ENCODE data around the gene SNRPA. TPM values are rescaled to one million over a fixed set of nuclear protein-coding genes. Genes with fewer than 3 reads are reported as not detected.
A peak's percentile ranks its signal among the peaks of the same experiment; 100 is the strongest.

The SNRPA gene
- total RNA-seq, 2 donors from 2014 or later: 40.4 to 107 TPM

- ATAC-seq (ENCODE audit: insufficient number of reproducible peaks, low FRiP score, low read depth): no peak
- Histone ChIP-seq H3K4me1 (ENCODE audit: control insufficient read depth in 1 of 2, low read depth in 2 of 2) (no peaks in the 10 kb centered on the region), H3K36me3 (peaks cover 82% of the 10 kb centered on the region)
Measured at GRCh38 chr19:40733149-40733548, 17.9 kb upstream of the SNRPA start.

GRCh38 chr19:40735013-40735771 lies 15.8 kb upstream of the SNRPA start:
- DNase-seq (ENCODE audit: low spot score) (no peak), ATAC-seq (ENCODE audit: insufficient number of reproducible peaks, low FRiP score, low read depth) (no peak)
- Histone ChIP-seq H3K27me3 (replicated peaks; ENCODE audit: insufficient read depth) (no peaks in the 10 kb centered on the region), H3K4me3 (no peak overlapping the region), H3K4me1 (ENCODE audit: control insufficient read depth in 1 of 2, low read depth in 2 of 2) (peaks cover 0 to 6% of the 10 kb centered on the region in 2 donors), H3K9me3 (no peaks in the 10 kb centered on the region), H3K36me3 (peaks cover 76% of the 10 kb centered on the region), H3K27ac (no peak overlapping the region)
- no peak for TF ChIP-seq CTCF (IDR thresholded peaks at IDR 0.05)

More at GRCh38 chr19:40733149-40733548, 17.9 kb upstream of the SNRPA start:
- Histone ChIP-seq H3K27ac (no peak overlapping the region), H3K4me3 (no peak overlapping the region), H3K9me3 (no peaks in the 10 kb centered on the region), H3K27me3 (replicated peaks; ENCODE audit: insufficient read depth) (no peaks in the 10 kb centered on the region)
- no peak for TF ChIP-seq CTCF (IDR thresholded peaks at IDR 0.05)
- DNase-seq (ENCODE audit: low spot score): no peak

GRCh38 chr19:40736661-40737060 lies 14.3 kb upstream of the SNRPA start:
- ATAC-seq (ENCODE audit: insufficient number of reproducible peaks, low FRiP score, low read depth): no peak
- Histone ChIP-seq H3K36me3 (peaks cover 63% of the 10 kb centered on the region), H3K9me3 (no peaks in the 10 kb centered on the region), H3K4me3 (no peak overlapping the region), H3K27me3 (replicated peaks; ENCODE audit: insufficient read depth) (no peaks in the 10 kb centered on the region), H3K4me1 (ENCODE audit: control insufficient read depth in 1 of 2, low read depth in 2 of 2) (peaks cover 0 to 18% of the 10 kb centered on the region in 2 donors), H3K27ac (no peak overlapping the region)
- no peak for TF ChIP-seq CTCF (IDR thresholded peaks at IDR 0.05)
- DNase-seq (ENCODE audit: low spot score): no peak

GRCh38 chr19:40737102-40737644 lies 13.8 kb upstream of the SNRPA start:
- Histone ChIP-seq H3K4me1 (ENCODE audit: control insufficient read depth in 1 of 2, low read depth in 2 of 2) (peaks cover 0 to 18% of the 10 kb centered on the region in 2 donors), H3K4me3 (no peak overlapping the region), H3K9me3 (no peaks in the 10 kb centered on the region), H3K27me3 (replicated peaks; ENCODE audit: insufficient read depth) (no peaks in the 10 kb centered on the region), H3K27ac (no peak overlapping the region), H3K36me3 (peaks cover 62% of the 10 kb centered on the region)
- no peak for ATAC-seq (ENCODE audit: insufficient number of reproducible peaks, low FRiP score, low read depth)
- TF ChIP-seq CTCF (IDR thresholded peaks at IDR 0.05): no peak
- DNase-seq (ENCODE audit: low spot score): no peak

GRCh38 chr19:40739030-40739839 lies 11.8 kb upstream of the SNRPA start:
- H3K4me1 ChIP-seq (ENCODE audit: control insufficient read depth in 1 of 2, low read depth in 2 of 2): peaks cover 0 to 18% of the 10 kb centered on the region in 2 donors
- no peak for DNase-seq (ENCODE audit: low spot score)
- TF ChIP-seq CTCF (IDR thresholded peaks at IDR 0.05): no peak
- H3K27ac ChIP-seq: peak overlapping the region in 1 of 2 donors; percentile 37
- no peaks in the 10 kb centered on the region for H3K9me3 ChIP-seq
- no peak overlapping the region for H3K4me3 ChIP-seq
- no peaks in the 10 kb centered on the region for H3K27me3 ChIP-seq (replicated peaks; ENCODE audit: insufficient read depth)
- ATAC-seq (ENCODE audit: insufficient number of reproducible peaks, low FRiP score, low read depth): no peak
- H3K36me3 ChIP-seq: peaks cover 46% of the 10 kb centered on the region

Data from thoracic aorta (tissue), 2 donors.